ENCODE data around the gene FNTB. TPM values are rescaled to one million over a fixed set of nuclear protein-coding genes. Genes with fewer than 3 reads are reported as not detected.
"Not testable (repeated sequence)": the region's sequence is repeated elsewhere in the genome, so short reads cannot be mapped to it uniquely, and the experiment has no call there.

Gene FNTB
- polyA plus RNA-seq, 6 donors from 2014 or later = 1.6 to 3.6 (median 2.3) TPM

DNA sequence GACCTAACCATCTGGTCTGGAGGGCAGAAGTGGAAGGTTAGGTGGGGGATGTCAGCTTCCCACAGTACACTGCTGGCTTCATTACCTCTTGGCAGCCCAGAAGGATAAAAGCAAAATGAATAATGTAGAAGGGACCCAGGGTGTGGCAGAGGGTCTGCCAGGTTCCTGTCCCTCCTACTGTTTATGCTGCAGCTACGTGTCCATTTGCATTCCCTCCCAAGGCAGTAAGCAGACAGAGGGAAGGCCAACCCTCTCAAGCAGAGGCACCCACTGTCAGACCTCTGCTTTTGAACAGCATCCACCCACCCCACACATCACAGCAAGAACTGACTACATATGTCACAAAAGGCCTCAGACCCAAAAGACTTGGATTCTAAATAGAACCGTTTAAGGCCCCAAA lies 96.2 kb downstream of the FNTB start:
- no peak for DNase-seq
- H3K4me3 Mint-ChIP-seq = no peak overlapping the region
- peaks cover 1 to 14% (median 5%) of the 10 kb centered on the region in 7 donors for H3K9me3 Mint-ChIP-seq
- H3K36me3 Mint-ChIP-seq = peaks cover 48 to 59% of the 10 kb centered on the region in 2 donors
- peaks cover 35 to 46% (median 38%) of the 10 kb centered on the region in 3 donors for H3K4me1 Mint-ChIP-seq
- no peaks in the 10 kb centered on the region for H3K27me3 Mint-ChIP-seq
- no peak for ATAC-seq (ENCODE audit: low read depth in 2 of 2)
- peak overlapping the region in 2 of 6 donors; percentile 59 to 63 for H3K27ac Mint-ChIP-seq

DNA sequence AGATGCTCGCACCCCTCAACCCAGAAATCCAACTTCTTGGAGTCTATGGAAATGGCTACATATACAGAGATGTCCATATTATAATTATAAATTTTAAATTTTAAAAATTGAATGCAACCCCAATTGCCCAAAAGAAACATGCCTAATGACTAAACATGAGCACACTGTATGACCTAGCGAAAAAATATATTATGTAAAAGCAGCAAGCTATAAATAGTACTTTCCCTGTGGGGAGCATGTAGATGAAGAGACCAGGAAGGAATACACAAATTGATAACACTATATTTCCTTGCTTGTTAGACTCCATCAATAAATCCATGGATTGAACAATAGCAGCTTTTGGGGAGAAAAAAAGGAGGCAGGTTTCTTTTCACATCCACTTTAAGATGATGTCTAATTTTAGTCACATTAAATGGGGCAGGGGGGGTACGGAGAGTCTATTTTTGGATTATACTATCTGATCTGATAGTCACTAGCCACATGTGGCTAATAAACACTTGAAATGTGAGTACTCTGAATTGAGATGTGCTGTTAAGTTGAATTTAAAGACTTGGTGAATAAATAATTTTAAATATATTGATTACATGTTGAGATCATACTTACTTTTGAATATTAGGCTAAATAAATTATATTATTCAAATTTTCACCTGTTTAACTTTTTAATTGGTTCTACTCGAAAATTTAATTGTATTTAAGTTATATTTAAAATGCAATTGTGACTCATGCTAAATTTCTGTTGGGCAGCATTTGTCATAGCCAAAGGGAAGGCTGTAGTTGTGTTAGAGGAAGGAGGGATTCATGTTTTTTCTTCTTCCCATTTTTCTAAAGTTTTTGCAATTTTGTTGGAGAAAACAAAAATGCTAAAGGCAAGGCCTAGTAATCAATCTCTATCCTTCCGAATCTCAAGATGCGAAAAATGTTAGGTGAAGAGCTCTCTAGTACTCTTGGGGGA lies 98.1 kb downstream of the FNTB start:
- H3K4me1 Mint-ChIP-seq = peaks cover 33 to 46% (median 33%) of the 10 kb centered on the region in 3 donors
- DNase-seq (no peak), ATAC-seq (ENCODE audit: low read depth in 2 of 2) (no peak)
- peaks cover 2 to 16% (median 5%) of the 10 kb centered on the region in 7 donors for H3K9me3 Mint-ChIP-seq
- H3K27ac Mint-ChIP-seq = peak overlapping the region in 3 of 6 donors; percentile 32 to 75 (median 35)
- no peaks in the 10 kb centered on the region for H3K27me3 Mint-ChIP-seq
- no peak overlapping the region for H3K4me3 Mint-ChIP-seq
- peaks cover 54 to 60% of the 10 kb centered on the region in 2 donors for H3K36me3 Mint-ChIP-seq

DNA sequence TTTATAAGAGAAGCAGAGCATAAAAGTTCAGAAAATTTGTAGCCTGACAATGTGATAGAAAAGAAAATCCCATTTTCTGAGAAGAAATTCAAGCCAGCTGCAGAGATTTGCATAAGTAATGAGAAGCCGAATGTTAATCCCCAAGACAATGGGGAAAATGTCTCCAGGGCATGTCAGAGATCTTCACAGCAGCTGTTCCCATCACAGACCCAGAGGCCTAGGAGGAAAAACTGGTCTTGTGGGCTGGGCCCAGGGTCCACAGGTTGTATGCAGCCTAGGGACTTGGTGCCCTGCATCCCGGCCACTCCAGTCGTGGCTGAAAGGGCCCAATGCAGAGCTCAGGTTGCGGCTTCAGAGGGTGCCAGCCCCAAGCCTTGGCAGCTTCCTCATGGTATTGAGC lies 100.0 kb downstream of the FNTB start:
- peak overlapping the region in 1 of 8 donors; percentile 56 for H3K4me3 Mint-ChIP-seq
- not testable (repeated sequence) for H3K27me3 Mint-ChIP-seq; H3K27ac Mint-ChIP-seq; ATAC-seq (ENCODE audit: low read depth in 2 of 2); DNase-seq
- H3K4me1 Mint-ChIP-seq = peaks cover 23 to 34% (median 24%) of the 10 kb centered on the region in 3 donors
- H3K36me3 Mint-ChIP-seq = peaks cover 55 to 60% of the 10 kb centered on the region in 2 donors
- H3K9me3 Mint-ChIP-seq = peaks cover 2 to 16% (median 5%) of the 10 kb centered on the region in 7 donors

DNA sequence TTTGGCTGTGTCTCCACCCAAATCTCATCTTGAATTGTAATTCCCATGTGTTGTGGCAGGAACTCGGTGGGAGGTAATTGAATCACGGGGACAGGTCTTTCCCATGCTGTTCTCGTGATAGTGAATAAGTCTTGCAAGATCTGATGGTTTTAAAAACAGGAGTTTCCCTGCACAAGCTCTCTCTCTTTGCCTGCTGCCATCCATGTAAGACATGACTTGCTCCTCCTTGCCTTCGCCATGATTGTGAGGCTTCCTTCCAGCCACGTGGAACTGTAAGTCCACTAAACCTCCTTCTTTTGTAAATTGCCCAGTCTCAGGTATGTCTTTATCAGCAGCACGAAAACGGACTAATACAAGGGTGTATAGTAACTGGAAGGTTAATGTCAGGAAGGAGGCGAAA lies 101.1 kb downstream of the FNTB start:
- Mint-ChIP-seq H3K4me3 (peak overlapping the region in 1 of 8 donors; percentile 54), H3K36me3 (peaks cover 50% of the 10 kb centered on the region in 2 donors)

DNA sequence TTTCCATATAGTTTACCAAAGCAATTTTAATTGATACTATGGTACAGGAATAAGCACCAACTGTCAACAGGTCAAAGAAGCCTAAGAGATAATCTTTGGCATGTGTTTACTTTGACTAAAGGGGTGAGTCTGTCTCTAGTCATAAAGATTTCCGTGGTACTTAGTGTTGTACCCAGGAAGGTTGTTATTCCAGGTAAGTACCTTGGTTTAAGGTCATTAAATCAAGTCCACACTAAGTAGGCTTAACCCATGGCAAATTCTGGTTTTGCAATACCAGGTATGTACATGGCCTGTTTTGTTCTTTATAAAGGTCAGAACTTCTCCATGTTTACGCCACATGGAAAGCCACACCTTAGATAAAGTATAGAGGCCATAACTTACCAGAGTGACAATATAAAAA lies 105.7 kb downstream of the FNTB start:
- H3K36me3 Mint-ChIP-seq = peaks cover 28% of the 10 kb centered on the region in 2 donors
- ATAC-seq (ENCODE audit: low read depth in 2 of 2) (no peak), DNase-seq (no peak)
- H3K4me3 Mint-ChIP-seq = no peak overlapping the region
- H3K4me1 Mint-ChIP-seq = peaks cover 24 to 43% (median 42%) of the 10 kb centered on the region in 3 donors
- H3K27me3 Mint-ChIP-seq = no peaks in the 10 kb centered on the region
- H3K9me3 Mint-ChIP-seq = peaks cover 2 to 8% (median 3%) of the 10 kb centered on the region in 7 donors
- no peak overlapping the region for H3K27ac Mint-ChIP-seq

More for the DNA sequence above, 101.1 kb downstream of the FNTB start:
- Mint-ChIP-seq H3K4me1 (peaks cover 16 to 24% (median 16%) of the 10 kb centered on the region in 3 donors), H3K9me3 (peaks cover 2 to 16% (median 5%) of the 10 kb centered on the region in 7 donors)
- H3K27me3 Mint-ChIP-seq; ATAC-seq (ENCODE audit: low read depth in 2 of 2); DNase-seq; H3K27ac Mint-ChIP-seq: not testable (repeated sequence)

DNA sequence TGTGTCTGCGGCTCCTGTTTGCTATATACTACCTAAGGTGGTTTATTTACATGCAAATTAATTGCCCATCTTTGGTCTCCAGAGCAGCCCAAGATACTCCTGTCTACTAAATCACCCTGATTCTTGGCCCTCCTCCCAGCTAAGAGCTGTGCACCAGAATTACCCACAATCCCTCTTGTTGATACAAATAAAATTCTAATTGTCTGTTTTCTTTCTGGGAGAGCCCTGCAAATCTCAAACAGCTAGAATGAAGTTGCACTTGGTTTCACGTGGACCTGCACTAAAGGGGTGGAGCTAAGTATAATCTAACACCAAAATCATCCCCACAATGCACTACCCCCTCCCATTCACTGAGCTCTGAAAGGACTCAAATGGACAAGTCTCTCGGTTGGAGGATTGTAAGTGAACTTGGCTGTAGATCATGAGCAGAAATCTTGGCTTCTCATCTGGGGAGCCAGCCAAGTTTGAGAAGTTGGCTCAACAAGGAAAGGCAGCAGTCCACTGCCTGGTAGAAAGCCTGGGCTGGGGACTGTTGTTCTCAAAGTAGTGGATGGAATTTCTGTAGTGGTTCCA lies 109.0 kb downstream of the FNTB start:
- H3K27me3 Mint-ChIP-seq = no peaks in the 10 kb centered on the region
- DNase-seq = no peak
- peak overlapping the region in 1 of 6 donors; percentile 73 for H3K27ac Mint-ChIP-seq
- ATAC-seq (ENCODE audit: low read depth in 2 of 2) = no peak
- H3K4me3 Mint-ChIP-seq = no peak overlapping the region
- H3K36me3 Mint-ChIP-seq = peaks cover 10 to 24% of the 10 kb centered on the region in 2 donors
- no peaks in the 10 kb centered on the region for H3K9me3 Mint-ChIP-seq
- H3K4me1 Mint-ChIP-seq = peaks cover 29 to 67% (median 60%) of the 10 kb centered on the region in 3 donors

DNA sequence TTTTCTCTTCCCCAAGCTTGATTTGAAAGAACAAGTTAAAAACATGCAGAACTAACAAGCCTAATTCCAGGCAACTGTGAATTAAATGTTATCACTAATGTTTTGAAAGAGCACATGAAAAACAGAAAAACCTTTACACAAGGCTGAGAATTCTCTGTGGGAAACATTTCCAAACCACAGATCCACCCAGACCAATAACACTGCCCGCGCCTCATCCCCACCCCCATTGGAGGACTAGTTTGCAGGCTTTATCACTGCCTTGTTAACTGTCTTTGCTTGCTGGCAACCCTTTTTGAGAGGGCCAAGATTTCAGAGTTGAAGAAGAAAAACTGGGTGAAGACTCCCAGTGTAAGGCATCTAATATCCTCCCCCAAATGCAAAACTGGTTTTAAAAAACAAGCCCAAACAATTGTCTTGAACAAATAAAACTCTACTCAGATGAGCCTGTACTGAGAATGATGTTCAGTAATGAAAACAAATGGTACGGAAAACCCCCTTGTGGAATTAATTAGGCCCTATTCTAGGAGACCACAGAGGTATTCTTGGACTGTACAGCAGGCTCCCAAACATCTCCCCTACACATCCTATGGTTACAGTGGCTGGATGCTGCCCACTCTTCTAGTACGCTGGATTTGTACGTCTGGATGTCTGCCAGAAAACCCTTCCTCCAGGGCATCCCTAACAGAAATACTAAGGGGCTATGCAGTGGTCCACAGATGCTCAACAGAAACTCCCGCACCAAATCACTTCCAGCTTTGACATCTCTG lies 109.8 kb downstream of the FNTB start:
- peaks cover 3 to 27% of the 10 kb centered on the region in 2 donors for H3K36me3 Mint-ChIP-seq
- no peak for ATAC-seq (ENCODE audit: low read depth in 2 of 2)
- peak overlapping the region in 2 of 8 donors; percentile 12 to 18 for H3K4me3 Mint-ChIP-seq
- H3K9me3 Mint-ChIP-seq = no peaks in the 10 kb centered on the region
- DNase-seq = no peak
- peak overlapping the region in 2 of 6 donors; percentile 31 to 73 for H3K27ac Mint-ChIP-seq
- H3K27me3 Mint-ChIP-seq = no peaks in the 10 kb centered on the region
- H3K4me1 Mint-ChIP-seq = peaks cover 34 to 68% (median 63%) of the 10 kb centered on the region in 3 donors

DNA sequence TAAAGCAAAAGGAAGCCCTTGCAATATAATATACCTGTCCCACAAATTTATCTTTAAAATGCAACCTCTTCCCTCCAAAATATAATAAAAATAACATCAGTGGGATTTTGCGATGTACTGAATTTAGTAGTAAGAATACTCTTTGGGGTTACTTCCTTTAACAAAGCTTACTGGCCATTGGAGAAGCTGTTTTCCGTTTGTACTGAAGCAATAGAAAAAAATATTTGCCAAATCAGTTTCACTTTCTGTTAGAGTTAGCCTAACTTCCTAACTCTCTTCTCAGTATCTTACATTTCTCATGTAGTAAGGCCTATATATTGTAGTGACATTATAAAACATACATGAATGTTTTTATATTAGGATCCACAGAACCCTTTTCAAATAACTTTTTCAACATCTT lies 111.9 kb downstream of the FNTB start:
- H3K36me3 Mint-ChIP-seq = peaks cover 0 to 28% of the 10 kb centered on the region in 2 donors
- peaks cover 35 to 76% (median 59%) of the 10 kb centered on the region in 3 donors for H3K4me1 Mint-ChIP-seq
- no peaks in the 10 kb centered on the region for H3K27me3 Mint-ChIP-seq
- ATAC-seq (ENCODE audit: low read depth in 2 of 2) (peak; percentile 7 to 12), DNase-seq (peak; percentile 57)
- peak overlapping the region; percentile 16 to 87 (median 82) for H3K27ac Mint-ChIP-seq
- H3K9me3 Mint-ChIP-seq = no peaks in the 10 kb centered on the region
- peak overlapping the region; percentile 51 to 86 (median 73) for H3K4me3 Mint-ChIP-seq

DNA sequence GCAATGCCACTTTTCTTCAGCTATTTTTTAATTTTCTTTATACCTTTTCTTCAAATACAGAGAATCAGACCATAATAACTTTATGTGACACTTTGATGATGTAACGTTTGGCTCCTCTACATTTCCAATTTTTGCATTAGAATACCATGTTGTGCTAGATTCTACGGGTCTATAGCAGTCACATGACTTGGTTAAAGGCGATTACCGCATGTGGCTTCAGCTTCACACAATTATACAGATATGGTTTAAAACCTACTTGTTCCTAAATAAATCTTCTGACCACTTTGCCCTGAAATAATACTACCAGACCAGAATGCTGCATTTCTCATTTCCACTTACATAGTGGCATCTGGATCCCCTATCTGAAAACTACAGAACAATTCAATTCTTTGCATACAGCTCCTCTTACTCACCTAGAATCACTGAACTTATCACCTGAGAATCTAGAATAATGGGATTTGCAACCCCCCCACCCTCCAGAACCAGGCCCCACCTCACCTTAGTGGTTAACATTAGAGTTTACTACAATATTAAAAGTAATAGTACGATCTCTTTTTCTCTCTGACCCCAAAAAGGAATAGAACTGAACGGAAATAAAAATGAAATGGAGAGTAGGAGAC lies 114.3 kb downstream of the FNTB start:
- DNase-seq (no peak), ATAC-seq (ENCODE audit: low read depth in 2 of 2) (no peak)
- Mint-ChIP-seq H3K9me3 (no peaks in the 10 kb centered on the region), H3K27ac (peak overlapping the region; percentile 62 to 96 (median 93)), H3K36me3 (peaks cover 0 to 23% of the 10 kb centered on the region in 2 donors), H3K27me3 (no peaks in the 10 kb centered on the region), H3K4me3 (peak overlapping the region; percentile 83 to 98 (median 93)), H3K4me1 (peaks cover 21 to 59% (median 36%) of the 10 kb centered on the region in 3 donors)

DNA sequence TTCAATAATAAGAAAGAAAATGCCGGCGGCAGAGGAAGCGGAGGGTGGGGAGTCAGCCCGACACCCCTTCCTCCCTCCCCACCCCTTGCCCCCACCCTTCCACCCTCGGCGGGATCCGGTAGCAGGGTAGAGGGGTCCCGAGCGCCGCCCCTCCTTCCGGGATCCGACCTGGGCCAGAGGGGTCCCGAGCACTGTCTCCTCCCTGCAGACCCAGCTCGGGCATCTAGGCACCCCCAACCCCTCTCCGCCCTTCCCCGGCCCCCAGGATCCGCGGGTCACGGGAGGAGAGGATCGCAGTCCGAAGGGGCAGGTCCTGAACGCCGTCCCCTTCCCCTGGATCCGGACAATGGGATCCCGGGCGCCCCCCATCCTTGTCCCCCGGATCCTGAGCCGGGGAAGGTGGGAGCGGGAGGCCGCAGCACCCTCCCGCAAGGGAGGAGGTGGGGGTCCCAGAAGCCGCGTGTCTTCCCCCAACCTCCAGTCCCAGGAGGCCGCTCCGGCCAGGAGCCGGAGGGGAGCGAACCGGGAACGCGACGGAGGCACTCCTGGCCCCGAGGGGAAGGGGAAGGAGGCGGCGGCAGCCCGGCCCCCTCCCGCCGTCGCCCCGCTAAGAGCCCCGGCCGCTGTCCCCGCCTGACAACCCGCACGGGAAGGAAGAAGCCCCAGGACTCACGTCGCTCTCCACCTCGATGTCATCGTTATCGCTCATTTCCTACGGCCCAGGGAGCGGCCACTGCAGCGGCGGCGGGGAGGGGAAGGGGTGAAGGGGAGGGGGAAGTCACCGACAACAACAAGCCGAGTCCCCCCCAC lies 115.1 kb downstream of the FNTB start:
- no peaks in the 10 kb centered on the region for H3K9me3 Mint-ChIP-seq
- H3K36me3 Mint-ChIP-seq = peaks cover 0 to 23% of the 10 kb centered on the region in 2 donors
- peak; percentile 28 for DNase-seq
- no peak for ATAC-seq (ENCODE audit: low read depth in 2 of 2)
- H3K4me3 Mint-ChIP-seq = peak overlapping the region; percentile 83 to 98 (median 98)
- peaks cover 21 to 51% (median 28%) of the 10 kb centered on the region in 3 donors for H3K4me1 Mint-ChIP-seq
- H3K27ac Mint-ChIP-seq = peak overlapping the region; percentile 84 to 99 (median 96)
- no peaks in the 10 kb centered on the region for H3K27me3 Mint-ChIP-seq

DNA sequence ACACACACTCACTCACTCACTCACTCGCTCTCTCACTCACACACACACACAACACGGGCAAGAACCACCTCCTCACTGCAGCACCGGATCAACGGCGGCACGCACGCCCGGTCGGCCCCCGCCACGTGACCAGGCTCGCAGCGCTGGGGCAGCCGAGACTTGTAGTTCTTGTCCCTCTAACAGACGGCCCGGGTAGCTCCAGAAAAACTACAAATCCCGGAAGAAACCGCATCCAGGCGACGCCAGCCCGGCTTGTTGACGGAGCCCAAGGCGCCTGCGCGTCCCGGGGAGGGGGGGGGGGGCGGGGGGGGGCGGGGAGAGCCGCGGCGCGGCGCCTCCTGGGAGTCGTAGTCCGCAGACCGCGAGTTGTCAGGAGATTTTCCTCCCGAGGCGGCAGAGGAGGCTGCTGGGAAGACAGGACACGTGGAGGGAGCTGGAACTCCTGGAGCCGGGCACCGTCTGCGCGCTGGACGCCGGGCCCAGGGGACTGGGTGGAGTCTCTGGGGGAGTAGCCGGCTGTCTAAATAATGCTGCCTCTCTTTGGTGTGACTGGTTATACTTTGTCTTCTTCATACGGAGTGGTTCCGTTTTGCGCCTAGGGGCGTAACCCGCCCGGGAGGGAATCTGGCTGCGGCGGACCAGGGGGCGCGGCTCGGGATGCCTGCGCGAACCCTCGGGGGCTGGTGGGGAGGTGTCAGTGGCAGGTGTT lies 115.9 kb downstream of the FNTB start, which contains the start of gene MAX:
Gene MAX, minus strand, starts transcription at position 77 of the 709 bp plus-strand sequence. CDS start 178 bp downstream, outside the sequence.
- no peaks in the 10 kb centered on the region for H3K27me3 Mint-ChIP-seq
- peaks cover 21 to 47% (median 24%) of the 10 kb centered on the region in 3 donors for H3K4me1 Mint-ChIP-seq
- peak; percentile 89 to 92 for ATAC-seq (ENCODE audit: low read depth in 2 of 2)
- DNase-seq = peak; percentile 99
- H3K9me3 Mint-ChIP-seq = no peaks in the 10 kb centered on the region
- H3K36me3 Mint-ChIP-seq = peaks cover 0 to 23% of the 10 kb centered on the region in 2 donors
- peak within 1 kb of the TSS; percentile 86 to 99 (median 96) for H3K27ac Mint-ChIP-seq
- H3K4me3 Mint-ChIP-seq = peak within 1 kb of the TSS; percentile 83 to 98 (median 98)
